Smooth muscle cell (in vitro differentiated cells): ENCODE results near the gene TRAF5. TPM values are rescaled to one million over a fixed set of nuclear protein-coding genes. Genes with fewer than 3 reads are reported as not detected.

Experiments used
- DNase-seq: peaks from one replicate; lab custom pipeline; 2025; ENCODE audit not compliant: unreplicated experiment; lab: John Stamatoyannopoulos, UW
- H2AFZ ChIP-seq: fragments of 200-600 bp; sonication (generic); 2 replicates; pipeline ENCODE4 v1.6.0; 2016; ENCODE audit warnings: antibody characterized with exemption, low read depth, mild to moderate bottlenecking
- H3F3A ChIP-seq: fragments of 200-600 bp; sonication (generic); 2 replicates; pipeline ENCODE4 v1.6.0; 2017; ENCODE audit warnings: antibody characterized with exemption, low read depth
- H3K27ac ChIP-seq: fragments of 200-600 bp; sonication (generic); 2 replicates; pipeline ENCODE4 v1.5.1; 2016; ENCODE audit warnings: low read depth, mild to moderate bottlenecking
- H3K27me3 ChIP-seq: fragments of 200-600 bp; sonication (generic); 2 replicates; pipeline ENCODE4 v1.6.1; 2016; ENCODE audit warnings: low read depth, mild to moderate bottlenecking
- H3K36me3 ChIP-seq: fragments of 200-600 bp; sonication (generic); 2 replicates; pipeline ENCODE4 v1.5.1; 2016; ENCODE audit warnings: low read depth
- H3K4me1 ChIP-seq: fragments of 200-600 bp; sonication (generic); 2 replicates; pipeline ENCODE4 v1.5.1; 2016; ENCODE audit warnings: low read depth
- H3K4me2 ChIP-seq: fragments of 200-600 bp; sonication (generic); 2 replicates; pipeline ENCODE4 v1.6.0; 2016; ENCODE audit warnings: mild to moderate bottlenecking
- H3K4me3 ChIP-seq: fragments of 200-600 bp; sonication (generic); 2 replicates; pipeline ENCODE4 v1.5.1; 2016; ENCODE audit warnings: mild to moderate bottlenecking
- H3K79me2 ChIP-seq: fragments of 200-600 bp; sonication (generic); 2 replicates; pipeline ENCODE4 v1.6.0; 2016; ENCODE audit warnings: low read depth, mild to moderate bottlenecking
- H3K9ac ChIP-seq: fragments of 200-600 bp; sonication (generic); 2 replicates; pipeline ENCODE4 v1.6.0; 2016; ENCODE audit warnings: low read depth
- H3K9me3 ChIP-seq: fragments of 200-600 bp; sonication (generic); replicated peaks from 2 replicates; pipeline ENCODE4 v1.5.1; 2016; ENCODE audit warnings: low read depth
- H4K20me1 ChIP-seq: fragments of 200-600 bp; sonication (generic); 2 replicates; pipeline ENCODE4 v1.6.0; 2016; ENCODE audit warnings: low read depth
- CTCF ChIP-seq: fragments of 200-600 bp; sonication (generic); IDR thresholded peaks from 2 replicates; pipeline ENCODE4 v1.5.1; 2017; ENCODE audit warnings: borderline replicate concordance, mild to moderate bottlenecking, antibody characterized with exemption; ENCODE audit not compliant: insufficient read depth, poor library complexity, severe bottlenecking
- WGBS: methylation state at CpG from one replicate; pipeline ENCODE4 v1.1.7; 2016; ENCODE audit warnings: low lambda C conversion rate; 5-methylcytosine and 5-hydroxymethylcytosine counted together
- polyA plus RNA-seq: library from polyadenylated mRNA; unstranded; fragments of >200 nt; fragmentation: Nextera tagmentation; extraction: Ambion mirVana; gene quantifications from 2 replicates; pipeline ENCODE4 v1.2.1, GENCODE V29; 2016
- total RNA-seq: library from RNA; depleted of rRNA; stranded (reverse); fragments of >200 nt; gene quantifications from 2 replicates; pipeline ENCODE4 v1.2.3, GENCODE V29; 2014

Gene TRAF5
- total and polyA plus RNA-seq, 2 experiments from 2014 or later: 6.1 to 15.0 TPM

- TF ChIP-seq CTCF: no peak
- Histone ChIP-seq H4K20me1 (peaks cover 27% of the 10 kb centered on the region), H3F3A (peaks cover 4% of the 10 kb centered on the region), H2AFZ (no peak overlapping the region), H3K79me2 (peaks cover 5% of the 10 kb centered on the region), H3K9ac (no peak overlapping the region), H3K4me3 (no peak overlapping the region), H3K27me3 (no peaks in the 10 kb centered on the region), H3K4me1 (peaks cover 4% of the 10 kb centered on the region), H3K27ac (peak overlapping the region; percentile 54), H3K9me3 (no peaks in the 10 kb centered on the region), H3K4me2 (peak overlapping the region; percentile 42), H3K36me3 (peaks cover 10% of the 10 kb centered on the region)
- no peak for DNase-seq
- 56% methylated on average over 6 of the region's 6 CpGs for WGBS
Observed at GRCh38 chr1:211281320-211282022, 45.2 kb upstream of the TRAF5 start.

- no peak overlapping the region for H3K4me2 ChIP-seq
- DNase-seq: no peak
- peak overlapping the region; percentile 54 for H3K27ac ChIP-seq
- TF ChIP-seq CTCF: no peak
- H4K20me1 ChIP-seq: peaks cover 31% of the 10 kb centered on the region
- no peaks in the 10 kb centered on the region for H3K9me3 ChIP-seq
- no peak overlapping the region for H3K9ac ChIP-seq
- H3K4me3 ChIP-seq: no peak overlapping the region
- H3K36me3 ChIP-seq: peaks cover 10% of the 10 kb centered on the region
- no peak overlapping the region for H2AFZ ChIP-seq
- H3K4me1 ChIP-seq: peaks cover 4% of the 10 kb centered on the region
- peaks cover 4% of the 10 kb centered on the region for H3F3A ChIP-seq
- H3K27me3 ChIP-seq: no peaks in the 10 kb centered on the region
- peaks cover 5% of the 10 kb centered on the region for H3K79me2 ChIP-seq
Observed at GRCh38 chr1:211282023-211282373, 44.6 kb upstream of the TRAF5 start.

GRCh38 chr1:211285196-211285595 is 41.4 kb upstream of the TRAF5 start:
- Histone ChIP-seq H3K4me1 (peaks cover 4% of the 10 kb centered on the region), H3K9ac (no peak overlapping the region), H4K20me1 (peaks cover 32% of the 10 kb centered on the region), H3K36me3 (peaks cover 14% of the 10 kb centered on the region), H2AFZ (no peak overlapping the region), H3K9me3 (no peaks in the 10 kb centered on the region), H3K27ac (no peak overlapping the region), H3K27me3 (no peaks in the 10 kb centered on the region), H3K4me3 (no peak overlapping the region), H3K79me2 (peaks cover 7% of the 10 kb centered on the region), H3F3A (peaks cover 4% of the 10 kb centered on the region), H3K4me2 (no peak overlapping the region)
- DNase-seq: no peak
- 93% methylated on average over 4 of the region's 4 CpGs for WGBS
- TF ChIP-seq CTCF: no peak

GRCh38 chr1:211287218-211287617 is 39.4 kb upstream of the TRAF5 start:
- no peak for TF ChIP-seq CTCF
- Histone ChIP-seq H3K4me1 (no peaks in the 10 kb centered on the region), H3F3A (no peaks in the 10 kb centered on the region), H4K20me1 (peaks cover 42% of the 10 kb centered on the region), H3K27ac (no peak overlapping the region), H3K36me3 (peaks cover 25% of the 10 kb centered on the region), H3K9me3 (no peaks in the 10 kb centered on the region), H3K9ac (no peak overlapping the region), H3K79me2 (peaks cover 7% of the 10 kb centered on the region), H3K4me3 (no peak overlapping the region), H3K4me2 (no peak overlapping the region), H3K27me3 (no peaks in the 10 kb centered on the region), H2AFZ (no peak overlapping the region)
- WGBS: 96% methylated on average over 3 of the region's 3 CpGs
- DNase-seq: no peak
